ENCODE data around the gene ELP2. TPM values are rescaled to one million over a fixed set of nuclear protein-coding genes. Genes with fewer than 3 reads are reported as not detected.
"Not testable (repeated sequence)": the region's sequence is repeated elsewhere in the genome, so short reads cannot be mapped to it uniquely, and the experiment has no call there.

ELP2 gene
- total RNA-seq, 1 experiment from 2014 or later = 137 TPM

- no peaks in the 10 kb centered on the region for H3K79me2 ChIP-seq (ENCODE audit: insufficient read depth, low read length)
- no peak overlapping the region for H3K14ac ChIP-seq (ENCODE audit: insufficient read depth, low read length)
- WGBS (ENCODE audit: extremely low coverage, insufficient read length, low lambda C conversion rate) = no CpG with 5 or more reads among the region's 1 CpG
- no peaks in the 10 kb centered on the region for H3K23me2 ChIP-seq (ENCODE audit: insufficient read length, low read depth, low read length, poor library complexity, severe bottlenecking)
- Mint-ChIP-seq H3K36me3 (ENCODE audit: insufficient read depth in 1 of 3, low read depth in 3 of 3) (peaks cover 37 to 80% (median 76%) of the 10 kb centered on the region in 3 experiments), H3K27ac (no peak overlapping the region), H3K4me3 (no peak overlapping the region), H3K9me3 (no peaks in the 10 kb centered on the region), H3K27me3 (ENCODE audit: low read depth) (no peaks in the 10 kb centered on the region), H3K4me1 (no peaks in the 10 kb centered on the region)
- H3K27ac ChIP-seq (ENCODE audit: insufficient read length, low read depth, low read length) = no peak overlapping the region
- H4K8ac ChIP-seq (replicated peaks; ENCODE audit: insufficient read length, low read depth, low read length) = no peak overlapping the region
- H2BK15ac ChIP-seq (ENCODE audit: low read depth, low read length) = no peak overlapping the region
- no peaks in the 10 kb centered on the region for H3K79me1 ChIP-seq (ENCODE audit: insufficient read depth, low read depth, low read length, poor library complexity, severe bottlenecking)
- H3T11ph ChIP-seq (ENCODE audit: low read length) = no peak overlapping the region
- H3K18ac ChIP-seq (ENCODE audit: insufficient read length, low read depth, low read length) = no peak overlapping the region
- H2BK120ac ChIP-seq (ENCODE audit: low read depth, low read length, poor library complexity, severe bottlenecking) = no peak overlapping the region
- H2AK5ac ChIP-seq (ENCODE audit: insufficient read length, low read length) = no peak overlapping the region
- no peak for TF ChIP-seq CTCF (conservative IDR thresholded peaks at IDR 0.05)
- H4K20me1 ChIP-seq (ENCODE audit: control insufficient read depth, insufficient read depth, insufficient read length) = no peaks in the 10 kb centered on the region
- no peak overlapping the region for H2AFZ ChIP-seq (ENCODE audit: low read length)
- H4K91ac ChIP-seq (ENCODE audit: insufficient read length, low read depth, low read length) = no peak overlapping the region
- H3K4me1 ChIP-seq (ENCODE audit: insufficient read depth, low read length) = no peaks in the 10 kb centered on the region
- no peak overlapping the region for H3K9ac ChIP-seq (ENCODE audit: extremely low read depth, insufficient read length, low read length)
- H2BK5ac ChIP-seq (ENCODE audit: insufficient read length, low read length) = no peak overlapping the region
- no peaks in the 10 kb centered on the region for H3K27me3 ChIP-seq (ENCODE audit: insufficient read depth, low read length)
- H3K4me2 ChIP-seq (ENCODE audit: insufficient read depth, insufficient read length, low read length) = no peak overlapping the region
- no peak overlapping the region for H4K5ac ChIP-seq (ENCODE audit: insufficient read length, low read depth, low read length)
- no peak overlapping the region for H3K23ac ChIP-seq (ENCODE audit: insufficient read length, low read depth, low read length)
- H2BK12ac ChIP-seq (ENCODE audit: insufficient read length, low read depth, low read length) = no peak overlapping the region
- no peak overlapping the region for H2BK20ac ChIP-seq (ENCODE audit: low read depth, low read length, poor library complexity, severe bottlenecking)
- no peaks in the 10 kb centered on the region for H3K9me3 ChIP-seq (ENCODE audit: control insufficient read depth, low read depth, low read length)
- no peak overlapping the region for H3K4ac ChIP-seq (ENCODE audit: low read depth, low read length)
- no peak for DNase-seq
- H3K56ac ChIP-seq (ENCODE audit: insufficient read length, low read depth, low read length) = no peak overlapping the region
Measured at GRCh38 chr18:36114738-36115137, 15.0 kb upstream of the ELP2 start.

- H3K27me3 ChIP-seq (ENCODE audit: insufficient read depth, low read length); H3K27ac Mint-ChIP-seq; DNase-seq; H2BK5ac ChIP-seq (ENCODE audit: insufficient read length, low read length); H3K27me3 Mint-ChIP-seq (ENCODE audit: low read depth); H3K9ac ChIP-seq (ENCODE audit: extremely low read depth, insufficient read length, low read length); H3K27ac ChIP-seq (ENCODE audit: insufficient read length, low read depth, low read length); H3K14ac ChIP-seq (ENCODE audit: insufficient read depth, low read length); H3K4ac ChIP-seq (ENCODE audit: low read depth, low read length); H3K4me1 Mint-ChIP-seq; H3K4me1 ChIP-seq (ENCODE audit: insufficient read depth, low read length); H2AFZ ChIP-seq (ENCODE audit: low read length); H3K9me3 ChIP-seq (ENCODE audit: control insufficient read depth, low read depth, low read length); H3K23ac ChIP-seq (ENCODE audit: insufficient read length, low read depth, low read length); H3K18ac ChIP-seq (ENCODE audit: insufficient read length, low read depth, low read length); H2BK20ac ChIP-seq (ENCODE audit: low read depth, low read length, poor library complexity, severe bottlenecking); H4K20me1 ChIP-seq (ENCODE audit: control insufficient read depth, insufficient read depth, insufficient read length); H2BK120ac ChIP-seq (ENCODE audit: low read depth, low read length, poor library complexity, severe bottlenecking); H3T11ph ChIP-seq (ENCODE audit: low read length); H2AK5ac ChIP-seq (ENCODE audit: insufficient read length, low read length); H3K79me1 ChIP-seq (ENCODE audit: insufficient read depth, low read depth, low read length, poor library complexity, severe bottlenecking); H3K23me2 ChIP-seq (ENCODE audit: insufficient read length, low read depth, low read length, poor library complexity, severe bottlenecking); H3K56ac ChIP-seq (ENCODE audit: insufficient read length, low read depth, low read length); H4K91ac ChIP-seq (ENCODE audit: insufficient read length, low read depth, low read length); H2BK12ac ChIP-seq (ENCODE audit: insufficient read length, low read depth, low read length); H2BK15ac ChIP-seq (ENCODE audit: low read depth, low read length); H3K4me3 Mint-ChIP-seq; H3K4me2 ChIP-seq (ENCODE audit: insufficient read depth, insufficient read length, low read length); H4K5ac ChIP-seq (ENCODE audit: insufficient read length, low read depth, low read length); H4K8ac ChIP-seq (replicated peaks; ENCODE audit: insufficient read length, low read depth, low read length); H3K79me2 ChIP-seq (ENCODE audit: insufficient read depth, low read length); H3K9me3 Mint-ChIP-seq: not testable (repeated sequence)
- no CpG with 5 or more reads among the region's 11 CpGs for WGBS (ENCODE audit: extremely low coverage, insufficient read length, low lambda C conversion rate)
- peaks cover 32 to 82% (median 78%) of the 10 kb centered on the region in 3 experiments; a peak in 6 of 7 replicates for H3K36me3 Mint-ChIP-seq (ENCODE audit: insufficient read depth in 1 of 3, low read depth in 3 of 3)
Measured at GRCh38 chr18:36116771-36117170, 12.9 kb upstream of the ELP2 start.
